Neural cell (in vitro differentiated cells): ENCODE measurements around the gene F7. TPM values are rescaled to one million over a fixed set of nuclear protein-coding genes. Genes with fewer than 3 reads are reported as not detected.

Experiments used
- H2AFZ ChIP-seq: fragments of 200-600, 300-800 bp; sonication (generic), shearing (Covaris generic); 2 replicates; pipeline ENCODE4 v1.6.0; 2014; ENCODE audit warnings: low read depth, mild to moderate bottlenecking, antibody characterized with exemption, low read length, moderate library complexity
- H3F3A ChIP-seq: fragments of 200-600 bp; shearing (Covaris generic); 2 replicates; pipeline ENCODE4 v1.6.1; 2016; ENCODE audit warnings: mild to moderate bottlenecking, moderate library complexity, mixed read lengths, antibody characterized with exemption, low read length; ENCODE audit not compliant: insufficient read depth, poor library complexity, severe bottlenecking
- H3K27ac ChIP-seq: fragments of 200-600, 300-800 bp; sonication (generic), shearing (Covaris generic); 2 replicates; pipeline ENCODE4 v1.5.1; 2014; ENCODE audit warnings: mild to moderate bottlenecking, low read length, moderate library complexity
- H3K27me3 ChIP-seq: fragments of 300-800, 200-600 bp; sonication (generic), shearing (Covaris generic); 2 replicates; pipeline ENCODE4 v1.6.0; 2014; ENCODE audit warnings: mild to moderate bottlenecking, low read depth, low read length, moderate library complexity; ENCODE audit not compliant: insufficient read depth
- H3K36me3 ChIP-seq: fragments of 300-800, 200-600 bp; sonication (generic), shearing (Covaris generic); 2 replicates; pipeline ENCODE4 v1.5.1; 2014; ENCODE audit warnings: mild to moderate bottlenecking, antibody characterized with exemption, low read length, moderate library complexity; ENCODE audit not compliant: insufficient read depth
- H3K4me2 ChIP-seq: fragments of 300-800, 200-600 bp; sonication (generic), shearing (Covaris generic); 2 replicates; pipeline ENCODE4 v1.6.0; 2014; ENCODE audit warnings: mild to moderate bottlenecking, low read length
- H3K4me3 ChIP-seq: fragments of 300-800, 200-600 bp; sonication (generic), shearing (Covaris generic); 2 replicates; pipeline ENCODE4 v1.5.1; 2014; ENCODE audit warnings: mild to moderate bottlenecking, low read length, moderate library complexity
- H3K79me2 ChIP-seq: fragments of 200-600 bp; shearing (Covaris generic); replicated peaks from 2 replicates; pipeline ENCODE4 v1.6.0; 2014; ENCODE audit warnings: mild to moderate bottlenecking, low read length, moderate library complexity; ENCODE audit not compliant: insufficient read depth
- H3K9ac ChIP-seq: fragments of 300-800, 200-600 bp; sonication (generic), shearing (Covaris generic); 2 replicates; pipeline ENCODE4 v1.6.1; 2016; ENCODE audit warnings: mild to moderate bottlenecking, low read length, mixed read lengths
- H3K9me2 ChIP-seq: fragments of 200-600 bp; shearing (Covaris generic); 2 replicates; pipeline ENCODE4 v1.6.1; 2016; ENCODE audit warnings: mild to moderate bottlenecking, low read length, mixed read lengths; ENCODE audit not compliant: insufficient read depth
- H3K9me3 ChIP-seq: fragments of 200-600, 300-800 bp; sonication (generic), shearing (Covaris generic); 2 replicates; pipeline ENCODE4 v1.6.1; 2016; ENCODE audit warnings: mild to moderate bottlenecking, mixed run types, low read length, moderate library complexity, mixed read lengths
- H4K20me1 ChIP-seq: fragments of 200-600 bp; shearing (Covaris generic); 2 replicates; pipeline ENCODE4 v1.6.1; 2016; ENCODE audit warnings: mild to moderate bottlenecking, mixed run types; ENCODE audit not compliant: insufficient read depth
- EP300 ChIP-seq: fragments of 450-650 bp; conservative IDR thresholded peaks from 2 replicates; pipeline ENCODE4 v1.6.1; 2014; ENCODE audit warnings: antibody characterized with exemption, mild to moderate bottlenecking, moderate library complexity; ENCODE audit not compliant: poor library complexity, severe bottlenecking
- EZH2 ChIP-seq: fragments of 200-600, 300-800 bp; shearing (Covaris generic), sonication (generic); IDR thresholded peaks from 2 replicates; pipeline ENCODE4 v1.6.1; 2014; ENCODE audit warnings: antibody characterized with exemption, low read length, borderline replicate concordance, mild to moderate bottlenecking; ENCODE audit not compliant: insufficient read depth, poor library complexity, severe bottlenecking
- MXI1 ChIP-seq: fragments of 450-650 bp; conservative IDR thresholded peaks from 2 replicates; pipeline ENCODE4 v1.6.1; 2014; ENCODE audit warnings: antibody characterized with exemption, mild to moderate bottlenecking; ENCODE audit not compliant: poor library complexity, severe bottlenecking
- POLR2AphosphoS5 ChIP-seq: IDR thresholded peaks from 2 replicates; pipeline ENCODE4 v1.6.1; 2012
- RAD21 ChIP-seq: fragments of 450-650 bp; conservative IDR thresholded peaks from 2 replicates; pipeline ENCODE4 v1.6.1; 2014; ENCODE audit warnings: antibody characterized with exemption, mild to moderate bottlenecking, moderate library complexity
- SMC3 ChIP-seq: fragments of 450-650 bp; conservative IDR thresholded peaks from 2 replicates; pipeline ENCODE4 v1.6.1; 2014; ENCODE audit warnings: antibody characterized with exemption, mild to moderate bottlenecking, moderate library complexity; ENCODE audit not compliant: poor library complexity
- TAF1 ChIP-seq: IDR thresholded peaks from 2 replicates; pipeline ENCODE4 v1.6.1; 2012; ENCODE audit warnings: low read depth
- polyA plus RNA-seq: library from polyadenylated mRNA; depleted of rRNA; stranded (reverse); fragments of >200 nt; gene quantifications from 2 replicates; pipeline ENCODE4 v1.2.3, GENCODE V29; 2014
- TF ChIP-seq, protein P1 (sequence below): IDR thresholded peaks from 2 replicates; pipeline ENCODE4 v1.6.1; 2012; ENCODE audit warnings: borderline replicate concordance
- TF ChIP-seq, protein P2 (sequence below): fragments of 450-650 bp; IDR thresholded peaks from 2 replicates; pipeline ENCODE4 v1.5.1; 2014; ENCODE audit warnings: antibody characterized with exemption, mild to moderate bottlenecking, moderate library complexity; ENCODE audit not compliant: poor library complexity, severe bottlenecking

Gene F7
- polyA plus RNA-seq, 1 donor from 2014 or later, result 0.32 TPM

DNA sequence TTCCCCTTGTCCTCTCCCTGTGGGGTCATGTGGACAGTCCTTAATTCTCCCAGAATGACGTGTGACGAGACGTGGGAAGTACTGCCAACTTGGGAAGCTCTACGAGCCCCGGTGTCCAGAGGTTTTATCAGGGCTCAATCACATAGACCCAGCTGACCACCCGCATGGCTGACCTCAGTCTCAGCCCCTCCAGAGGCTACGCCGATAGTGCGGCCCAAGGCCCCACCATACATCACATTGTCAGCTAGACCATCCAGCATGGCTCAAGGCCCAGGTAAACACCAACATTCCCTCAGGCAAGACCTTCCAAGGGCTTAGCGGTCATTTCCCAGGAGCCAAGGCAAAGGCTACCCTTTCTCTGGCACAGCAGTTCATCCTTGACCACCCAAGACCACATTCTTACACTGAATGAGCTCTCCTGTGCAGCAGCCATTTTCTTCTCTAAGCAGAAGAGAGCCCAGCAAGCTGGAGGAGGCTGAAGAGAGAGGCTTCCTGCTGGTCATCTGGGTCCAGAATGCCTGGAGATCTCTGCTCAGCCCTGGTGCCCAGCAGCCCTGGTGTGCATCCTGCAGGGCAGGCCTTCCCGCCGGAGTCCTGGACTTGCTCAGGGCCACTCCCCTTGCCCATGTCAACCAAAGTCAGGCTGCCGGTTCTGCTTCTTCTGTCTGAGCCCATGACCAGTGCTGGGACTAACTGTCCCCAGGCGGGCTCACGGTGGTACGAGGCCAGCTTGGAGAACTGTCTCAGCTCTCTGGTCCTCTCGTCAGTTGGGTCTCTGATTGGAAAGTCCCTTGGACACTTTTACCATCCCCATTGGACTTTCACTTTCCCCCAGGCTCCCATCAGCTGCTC is 9.1 kb downstream of the F7 start:
- H3K9me2 ChIP-seq, result no peaks in the 10 kb centered on the region
- no peaks in the 10 kb centered on the region for H3K36me3 ChIP-seq
- no peak overlapping the region for H3K9ac ChIP-seq
- no peak overlapping the region for H2AFZ ChIP-seq
- H3K27me3 ChIP-seq, result peaks cover 15% of the 10 kb centered on the region
- no peak overlapping the region for H3K4me3 ChIP-seq
- no peaks in the 10 kb centered on the region for H4K20me1 ChIP-seq
- no peak for TF ChIP-seq RAD21
- TF ChIP-seq POLR2AphosphoS5, result no peak
- TF ChIP-seq EP300, result no peak
- TF ChIP-seq, protein P1, sequence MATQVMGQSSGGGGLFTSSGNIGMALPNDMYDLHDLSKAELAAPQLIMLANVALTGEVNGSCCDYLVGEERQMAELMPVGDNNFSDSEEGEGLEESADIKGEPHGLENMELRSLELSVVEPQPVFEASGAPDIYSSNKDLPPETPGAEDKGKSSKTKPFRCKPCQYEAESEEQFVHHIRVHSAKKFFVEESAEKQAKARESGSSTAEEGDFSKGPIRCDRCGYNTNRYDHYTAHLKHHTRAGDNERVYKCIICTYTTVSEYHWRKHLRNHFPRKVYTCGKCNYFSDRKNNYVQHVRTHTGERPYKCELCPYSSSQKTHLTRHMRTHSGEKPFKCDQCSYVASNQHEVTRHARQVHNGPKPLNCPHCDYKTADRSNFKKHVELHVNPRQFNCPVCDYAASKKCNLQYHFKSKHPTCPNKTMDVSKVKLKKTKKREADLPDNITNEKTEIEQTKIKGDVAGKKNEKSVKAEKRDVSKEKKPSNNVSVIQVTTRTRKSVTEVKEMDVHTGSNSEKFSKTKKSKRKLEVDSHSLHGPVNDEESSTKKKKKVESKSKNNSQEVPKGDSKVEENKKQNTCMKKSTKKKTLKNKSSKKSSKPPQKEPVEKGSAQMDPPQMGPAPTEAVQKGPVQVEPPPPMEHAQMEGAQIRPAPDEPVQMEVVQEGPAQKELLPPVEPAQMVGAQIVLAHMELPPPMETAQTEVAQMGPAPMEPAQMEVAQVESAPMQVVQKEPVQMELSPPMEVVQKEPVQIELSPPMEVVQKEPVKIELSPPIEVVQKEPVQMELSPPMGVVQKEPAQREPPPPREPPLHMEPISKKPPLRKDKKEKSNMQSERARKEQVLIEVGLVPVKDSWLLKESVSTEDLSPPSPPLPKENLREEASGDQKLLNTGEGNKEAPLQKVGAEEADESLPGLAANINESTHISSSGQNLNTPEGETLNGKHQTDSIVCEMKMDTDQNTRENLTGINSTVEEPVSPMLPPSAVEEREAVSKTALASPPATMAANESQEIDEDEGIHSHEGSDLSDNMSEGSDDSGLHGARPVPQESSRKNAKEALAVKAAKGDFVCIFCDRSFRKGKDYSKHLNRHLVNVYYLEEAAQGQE, result no peak
- TF ChIP-seq TAF1, result no peak
- TF ChIP-seq, protein P2, sequence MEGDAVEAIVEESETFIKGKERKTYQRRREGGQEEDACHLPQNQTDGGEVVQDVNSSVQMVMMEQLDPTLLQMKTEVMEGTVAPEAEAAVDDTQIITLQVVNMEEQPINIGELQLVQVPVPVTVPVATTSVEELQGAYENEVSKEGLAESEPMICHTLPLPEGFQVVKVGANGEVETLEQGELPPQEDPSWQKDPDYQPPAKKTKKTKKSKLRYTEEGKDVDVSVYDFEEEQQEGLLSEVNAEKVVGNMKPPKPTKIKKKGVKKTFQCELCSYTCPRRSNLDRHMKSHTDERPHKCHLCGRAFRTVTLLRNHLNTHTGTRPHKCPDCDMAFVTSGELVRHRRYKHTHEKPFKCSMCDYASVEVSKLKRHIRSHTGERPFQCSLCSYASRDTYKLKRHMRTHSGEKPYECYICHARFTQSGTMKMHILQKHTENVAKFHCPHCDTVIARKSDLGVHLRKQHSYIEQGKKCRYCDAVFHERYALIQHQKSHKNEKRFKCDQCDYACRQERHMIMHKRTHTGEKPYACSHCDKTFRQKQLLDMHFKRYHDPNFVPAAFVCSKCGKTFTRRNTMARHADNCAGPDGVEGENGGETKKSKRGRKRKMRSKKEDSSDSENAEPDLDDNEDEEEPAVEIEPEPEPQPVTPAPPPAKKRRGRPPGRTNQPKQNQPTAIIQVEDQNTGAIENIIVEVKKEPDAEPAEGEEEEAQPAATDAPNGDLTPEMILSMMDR, result no peak
- TF ChIP-seq SMC3, result no peak
- no peak for TF ChIP-seq EZH2
- no peak overlapping the region for H3K4me2 ChIP-seq
- no peaks in the 10 kb centered on the region for H3F3A ChIP-seq
- peaks cover 2% of the 10 kb centered on the region for H3K9me3 ChIP-seq
- no peaks in the 10 kb centered on the region for H3K79me2 ChIP-seq
- no peak overlapping the region for H3K27ac ChIP-seq

DNA sequence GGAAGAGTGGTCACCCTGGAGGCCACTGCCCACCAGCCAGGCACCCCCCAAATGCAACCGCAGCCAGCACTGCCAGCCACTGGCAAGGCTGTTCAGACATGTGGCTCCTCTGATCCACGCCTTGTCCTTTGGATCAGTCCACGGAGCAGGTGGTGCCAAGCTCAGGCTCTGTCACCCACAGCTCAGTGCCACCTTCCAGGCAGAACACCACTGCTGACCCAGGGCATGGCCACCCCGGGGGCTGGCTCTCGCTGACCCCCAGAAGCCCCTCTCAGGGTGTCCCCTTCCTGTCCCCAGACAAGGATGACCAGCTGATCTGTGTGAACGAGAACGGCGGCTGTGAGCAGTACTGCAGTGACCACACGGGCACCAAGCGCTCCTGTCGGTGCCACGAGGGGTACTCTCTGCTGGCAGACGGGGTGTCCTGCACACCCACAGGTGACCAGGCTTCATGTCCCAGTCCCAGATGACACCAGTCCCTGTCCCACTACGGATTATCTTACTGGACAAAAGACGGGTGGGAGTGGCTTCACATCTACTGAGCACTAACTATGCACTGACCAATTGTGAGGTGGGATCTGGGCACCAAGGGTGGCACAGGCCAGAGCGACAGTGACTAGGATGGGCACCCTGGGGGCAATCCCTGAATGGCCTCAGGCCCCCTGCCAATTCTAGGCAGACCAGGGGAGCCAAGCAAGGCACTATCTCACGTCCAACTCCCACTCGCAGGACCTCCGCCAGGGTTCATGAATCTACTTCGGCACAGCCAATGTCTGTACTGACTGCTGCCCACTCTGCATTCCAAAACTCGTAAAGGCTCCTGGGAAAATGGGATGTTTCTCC is 10.0 kb downstream of the F7 start:
- Histone ChIP-seq H3K4me3 (no peak overlapping the region), H4K20me1 (no peaks in the 10 kb centered on the region), H3K9me2 (no peaks in the 10 kb centered on the region), H2AFZ (no peak overlapping the region), H3K9me3 (no peaks in the 10 kb centered on the region), H3K9ac (no peak overlapping the region), H3K27ac (no peak overlapping the region), H3K4me2 (no peak overlapping the region), H3K79me2 (no peaks in the 10 kb centered on the region), H3F3A (no peaks in the 10 kb centered on the region), H3K36me3 (no peaks in the 10 kb centered on the region), H3K27me3 (peaks cover 6% of the 10 kb centered on the region)
- TF ChIP-seq, protein P1, result no peak
- TF ChIP-seq EZH2 (no peak), SMC3 (no peak), EP300 (no peak), POLR2AphosphoS5 (no peak), MXI1 (no peak), RAD21 (no peak), TAF1 (no peak)
- TF ChIP-seq, protein P2, result no peak
